ENCODE measurements around the gene SNX15.

SNX15 gene

DNA sequence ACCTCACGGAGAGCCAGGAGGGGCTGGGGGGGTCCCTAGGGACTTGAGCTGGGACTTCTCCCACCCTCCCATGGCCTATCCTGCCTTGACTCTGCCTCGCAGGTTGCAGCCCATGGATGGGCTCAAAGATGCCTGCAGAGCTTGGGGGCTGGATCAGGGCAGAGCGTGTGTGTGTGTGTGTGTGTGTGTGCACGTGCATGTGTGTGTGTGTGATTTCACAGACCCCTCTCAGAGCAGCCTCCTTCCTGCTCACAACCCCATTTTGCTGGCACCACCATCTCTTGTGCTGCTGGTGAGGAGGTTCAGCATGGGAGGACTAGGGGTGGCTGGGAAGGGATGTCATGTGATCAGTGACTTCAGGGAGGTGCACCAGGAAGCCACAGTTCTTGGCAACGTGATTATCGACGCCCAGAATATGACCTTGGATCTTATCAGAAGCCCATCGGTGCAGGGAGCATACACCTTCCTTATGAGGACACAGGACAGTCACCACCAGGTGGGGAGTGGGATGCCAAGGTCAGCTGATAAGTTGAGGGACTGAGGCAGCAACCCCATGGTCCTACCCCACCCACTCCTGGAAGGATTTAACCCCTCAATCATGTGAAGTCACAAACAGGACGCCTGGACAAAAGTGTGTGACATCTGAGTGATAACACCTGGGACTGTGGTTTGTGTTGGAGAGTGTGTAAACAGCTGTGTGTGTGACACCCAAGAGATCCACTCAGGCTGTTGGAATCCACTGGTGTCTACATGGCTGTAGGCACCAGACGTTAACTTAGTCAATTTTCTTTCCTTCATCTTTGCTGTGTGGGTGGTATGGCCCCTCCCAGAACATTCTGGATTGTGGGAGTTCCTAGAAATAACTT is 33.0 kb downstream of the SNX15 start:
- H3K4me3 Mint-ChIP-seq, result no peak overlapping the region

DNA sequence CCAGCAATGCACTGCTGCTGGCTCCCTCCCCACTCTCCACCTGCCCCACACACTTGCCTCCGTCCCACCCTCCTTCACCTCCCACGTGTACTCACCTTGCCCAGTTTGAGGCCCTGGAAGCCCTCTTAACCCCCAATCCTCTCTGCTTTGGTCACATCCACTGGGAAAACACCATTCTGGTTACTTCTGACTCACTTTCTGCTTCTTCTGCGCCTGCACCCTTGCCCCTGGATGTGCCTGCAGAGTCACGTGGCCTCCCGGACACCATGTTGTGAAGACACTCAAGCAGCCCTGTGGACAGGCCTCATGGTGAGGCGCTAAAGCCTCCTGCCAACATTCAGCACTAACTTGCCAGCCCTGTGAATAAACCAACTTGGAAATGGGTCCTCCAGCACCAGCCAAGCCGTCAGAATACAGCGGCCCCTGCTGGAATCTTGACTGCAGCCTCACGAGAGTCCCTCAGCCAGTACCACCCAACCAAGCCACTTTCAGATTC is 33.7 kb downstream of the SNX15 start:
- peaks cover 3% of the 10 kb centered on the region for H3K4me1 Mint-ChIP-seq
- H3K36me3 Mint-ChIP-seq, result no peaks in the 10 kb centered on the region
- no peaks in the 10 kb centered on the region for H3K27me3 Mint-ChIP-seq
- H3K27ac Mint-ChIP-seq, result no peak overlapping the region
- H3K4me3 Mint-ChIP-seq, result no peak overlapping the region
- H3K9me3 Mint-ChIP-seq, result no peaks in the 10 kb centered on the region

More for the DNA sequence above, 33.0 kb downstream of the SNX15 start:
- H3K9me3 Mint-ChIP-seq, result no peaks in the 10 kb centered on the region
- no peaks in the 10 kb centered on the region for H3K27me3 Mint-ChIP-seq
- no peaks in the 10 kb centered on the region for H3K36me3 Mint-ChIP-seq
- H3K4me1 Mint-ChIP-seq, result peaks cover 3% of the 10 kb centered on the region
- no peak overlapping the region for H3K27ac Mint-ChIP-seq

DNA sequence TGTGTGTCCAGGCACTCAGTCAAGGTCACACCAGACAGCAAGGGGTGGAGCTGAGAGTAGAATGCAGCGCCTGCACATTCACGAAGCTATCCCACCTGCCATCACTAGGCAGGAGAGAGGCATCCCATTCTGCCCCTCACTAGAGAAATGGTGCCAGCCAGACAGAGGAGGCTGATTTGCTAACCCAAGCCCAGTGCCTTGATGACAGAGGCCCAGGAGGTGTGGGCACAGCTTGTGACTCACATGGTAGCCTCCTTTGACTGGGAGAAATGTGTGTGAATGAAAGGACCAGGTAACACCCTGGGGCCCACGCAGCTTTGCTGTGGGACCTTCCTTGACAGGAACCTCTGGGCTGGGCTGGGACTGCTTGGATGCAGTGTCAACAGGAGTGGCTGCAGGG is 36.3 kb downstream of the SNX15 start:
- H3K9me3 Mint-ChIP-seq, result no peaks in the 10 kb centered on the region
- H3K36me3 Mint-ChIP-seq, result no peaks in the 10 kb centered on the region
- H3K4me1 Mint-ChIP-seq, result peaks cover 3% of the 10 kb centered on the region
- no peak overlapping the region for H3K27ac Mint-ChIP-seq
- no peaks in the 10 kb centered on the region for H3K27me3 Mint-ChIP-seq
- no peak overlapping the region for H3K4me3 Mint-ChIP-seq

DNA sequence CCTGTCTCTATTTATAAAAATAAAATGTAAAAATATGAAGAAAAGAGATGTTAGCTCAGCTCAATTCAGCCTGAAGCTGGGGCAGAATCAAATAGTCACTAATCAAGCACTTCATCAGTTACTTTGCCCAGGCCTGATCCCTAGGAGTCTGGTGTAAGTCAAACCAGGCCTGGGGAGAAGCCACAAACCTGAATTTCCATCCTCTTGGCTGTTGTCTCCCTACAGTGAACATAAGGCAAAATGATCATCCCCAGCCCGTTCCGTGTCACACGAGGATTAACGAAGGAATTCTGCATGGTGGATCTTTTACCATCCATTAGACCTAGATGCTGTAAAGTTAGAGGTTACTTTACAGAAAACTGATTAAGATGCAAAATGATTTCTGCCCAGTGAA is 37.6 kb downstream of the SNX15 start:
- Mint-ChIP-seq H3K9me3 (no peaks in the 10 kb centered on the region), H3K27ac (no peak overlapping the region), H3K27me3 (no peaks in the 10 kb centered on the region), H3K4me1 (no peaks in the 10 kb centered on the region), H3K36me3 (no peaks in the 10 kb centered on the region), H3K4me3 (no peak overlapping the region)

DNA sequence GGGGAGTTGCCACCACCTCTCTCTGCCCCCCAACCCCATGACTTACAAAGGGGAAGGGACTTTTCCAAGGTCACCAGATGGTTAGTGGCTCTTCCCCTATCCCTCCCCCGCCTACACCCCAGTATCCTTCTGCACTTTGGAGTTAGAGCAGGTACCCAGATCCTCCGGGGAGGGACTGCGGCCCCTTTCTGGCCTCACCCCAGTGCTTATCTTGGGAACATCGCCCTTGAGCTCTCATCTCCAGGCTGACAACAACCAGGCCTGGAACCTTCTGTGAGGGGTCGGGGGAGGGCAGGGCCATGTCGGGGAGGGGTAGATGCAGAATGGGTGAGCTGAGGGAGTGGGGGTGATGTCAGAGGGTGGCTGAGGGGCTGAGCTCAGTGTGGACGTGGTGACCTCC is 38.6 kb downstream of the SNX15 start:
- no peak overlapping the region for H3K27ac Mint-ChIP-seq
- H3K4me3 Mint-ChIP-seq, result no peak overlapping the region
- no peaks in the 10 kb centered on the region for H3K36me3 Mint-ChIP-seq
- H3K27me3 Mint-ChIP-seq, result no peaks in the 10 kb centered on the region
- H3K4me1 Mint-ChIP-seq, result no peaks in the 10 kb centered on the region
- no peaks in the 10 kb centered on the region for H3K9me3 Mint-ChIP-seq

DNA sequence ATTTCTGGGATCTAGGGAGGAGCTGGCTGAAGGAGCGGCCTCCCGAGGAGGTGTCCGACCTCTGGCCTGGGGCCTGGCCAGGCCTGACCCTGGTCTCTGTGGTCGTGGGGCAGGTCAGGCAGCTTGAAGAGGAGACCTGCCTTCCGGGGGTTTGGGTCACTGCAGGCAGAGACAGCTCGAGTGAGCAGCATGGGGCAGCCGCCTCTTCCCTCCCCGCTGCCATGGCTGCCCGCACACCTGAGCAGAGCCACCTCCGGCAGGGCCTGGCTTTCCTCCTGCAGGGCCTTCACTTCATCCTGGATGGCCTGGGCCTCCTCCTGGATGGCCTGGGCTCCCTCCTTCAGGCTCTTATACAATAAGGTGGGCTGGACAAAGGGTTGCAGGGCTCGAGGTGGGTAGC is 39.1 kb downstream of the SNX15 start:
- Mint-ChIP-seq H3K36me3 (no peaks in the 10 kb centered on the region), H3K9me3 (no peaks in the 10 kb centered on the region), H3K4me3 (no peak overlapping the region), H3K4me1 (no peaks in the 10 kb centered on the region), H3K27me3 (no peaks in the 10 kb centered on the region), H3K27ac (no peak overlapping the region)

DNA sequence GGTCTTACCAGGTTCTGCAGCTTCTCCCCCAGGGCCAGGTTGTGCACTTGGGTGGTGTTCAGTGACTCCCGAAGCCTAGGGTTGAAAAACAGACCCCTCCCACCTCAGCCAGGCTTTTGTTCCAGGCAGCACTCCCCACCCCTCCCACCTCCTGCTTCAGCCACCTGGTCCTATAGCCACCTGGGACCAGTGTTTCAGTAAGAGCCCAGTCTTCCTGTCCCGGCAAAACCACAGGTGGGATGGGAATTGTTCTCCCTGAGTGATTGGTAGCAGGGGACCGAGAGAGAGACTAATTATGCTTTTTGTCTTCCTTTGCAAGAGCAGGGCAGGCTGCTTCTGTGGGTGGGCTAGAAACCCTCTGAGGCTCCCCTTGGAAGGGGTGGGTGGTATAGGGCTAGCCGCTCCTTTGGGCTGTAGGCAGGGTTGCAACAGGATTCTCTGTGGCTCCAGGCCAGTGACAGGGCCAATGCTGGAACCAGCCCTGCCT is 39.6 kb downstream of the SNX15 start:
- Mint-ChIP-seq H3K27ac (no peak overlapping the region), H3K9me3 (no peaks in the 10 kb centered on the region), H3K36me3 (no peaks in the 10 kb centered on the region), H3K4me3 (no peak overlapping the region), H3K27me3 (no peaks in the 10 kb centered on the region), H3K4me1 (no peaks in the 10 kb centered on the region)

DNA sequence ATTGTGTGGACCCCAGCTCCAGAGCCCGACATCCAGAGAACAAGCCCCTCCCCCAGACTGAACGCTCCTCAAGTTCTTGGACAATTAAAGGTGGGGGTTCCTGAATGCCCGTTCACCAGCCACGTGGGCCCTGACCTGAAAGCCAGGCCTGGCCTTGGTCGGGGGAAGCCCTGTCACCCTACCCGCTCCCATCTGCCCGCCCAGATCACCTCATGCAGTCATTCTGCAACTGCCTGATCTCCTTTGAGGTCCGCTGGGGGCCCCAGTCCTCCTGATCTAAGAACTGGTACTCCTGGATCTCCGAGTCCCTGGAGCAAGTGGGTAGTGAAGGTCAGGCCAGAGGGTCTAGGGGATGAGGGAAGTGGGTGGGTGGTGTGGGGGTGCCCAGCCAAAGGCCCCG is 40.2 kb downstream of the SNX15 start:
- no peaks in the 10 kb centered on the region for H3K9me3 Mint-ChIP-seq
- H3K27ac Mint-ChIP-seq, result peak overlapping the region; percentile 35

DNA sequence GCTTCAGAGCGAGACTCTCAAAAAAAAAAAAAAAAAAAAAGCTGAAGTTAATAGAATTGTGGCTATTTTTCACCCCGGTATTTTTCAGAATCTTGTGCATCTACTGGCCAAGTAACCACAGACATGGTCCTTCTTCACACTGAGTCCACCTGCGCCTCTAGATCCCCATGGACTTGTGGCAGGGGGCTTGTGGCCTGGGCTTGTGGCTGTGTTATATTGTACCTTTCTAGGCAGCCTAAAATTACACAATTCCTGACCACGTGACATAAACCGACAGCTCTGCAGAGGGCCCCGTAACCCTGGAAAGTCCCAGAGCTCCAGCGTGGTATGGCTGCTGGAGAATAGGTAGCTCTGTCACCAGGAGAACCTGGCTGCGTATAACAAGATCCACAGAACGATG is 42.0 kb downstream of the SNX15 start:
- Mint-ChIP-seq H3K27me3 (no peaks in the 10 kb centered on the region), H3K9me3 (no peaks in the 10 kb centered on the region), H3K4me1 (no peaks in the 10 kb centered on the region), H3K36me3 (no peaks in the 10 kb centered on the region), H3K4me3 (no peak overlapping the region), H3K27ac (no peak overlapping the region)

More for the DNA sequence above, 40.2 kb downstream of the SNX15 start:
- Mint-ChIP-seq H3K4me1 (no peaks in the 10 kb centered on the region), H3K27me3 (no peaks in the 10 kb centered on the region), H3K4me3 (no peak overlapping the region), H3K36me3 (no peaks in the 10 kb centered on the region)

DNA sequence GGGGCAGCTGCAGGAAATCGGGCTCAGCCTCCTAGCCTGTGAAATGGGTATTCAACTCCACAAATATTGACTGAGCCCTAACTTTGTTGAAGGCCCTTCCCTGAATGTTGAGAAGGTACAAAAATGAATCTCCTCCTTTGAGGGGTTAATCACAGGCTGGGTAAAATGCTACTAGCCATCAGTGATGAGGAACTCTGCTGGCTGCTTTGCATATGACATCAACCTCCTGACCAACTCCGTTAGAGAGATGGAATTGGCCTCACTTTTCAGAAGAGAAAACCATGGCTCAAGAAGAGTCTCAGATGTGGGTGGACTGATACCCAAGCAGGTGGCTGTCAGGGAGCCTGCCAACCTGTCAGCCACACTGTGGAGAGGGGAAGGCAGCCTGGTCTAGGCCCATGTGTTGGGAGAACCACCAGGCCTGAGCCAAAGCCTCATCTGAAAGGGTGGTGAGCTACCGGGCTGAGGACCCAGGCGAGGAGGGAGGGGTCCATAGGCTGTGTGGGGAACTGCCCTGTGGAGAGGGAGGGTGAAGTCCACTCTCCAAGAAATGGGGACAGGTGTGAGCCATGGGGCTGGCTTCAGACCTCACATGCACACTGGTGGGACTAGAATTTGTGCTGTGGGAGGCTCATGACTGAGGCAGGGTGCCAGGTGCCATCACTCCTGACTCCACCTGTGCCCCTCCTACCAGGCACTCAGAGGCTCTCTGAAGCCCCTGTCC is 44.8 kb downstream of the SNX15 start:
- H3K4me1 Mint-ChIP-seq, result no peaks in the 10 kb centered on the region
- no peaks in the 10 kb centered on the region for H3K27me3 Mint-ChIP-seq
- H3K36me3 Mint-ChIP-seq, result no peaks in the 10 kb centered on the region
- H3K4me3 Mint-ChIP-seq, result no peak overlapping the region
- no peak overlapping the region for H3K27ac Mint-ChIP-seq
- H3K9me3 Mint-ChIP-seq, result no peaks in the 10 kb centered on the region

DNA sequence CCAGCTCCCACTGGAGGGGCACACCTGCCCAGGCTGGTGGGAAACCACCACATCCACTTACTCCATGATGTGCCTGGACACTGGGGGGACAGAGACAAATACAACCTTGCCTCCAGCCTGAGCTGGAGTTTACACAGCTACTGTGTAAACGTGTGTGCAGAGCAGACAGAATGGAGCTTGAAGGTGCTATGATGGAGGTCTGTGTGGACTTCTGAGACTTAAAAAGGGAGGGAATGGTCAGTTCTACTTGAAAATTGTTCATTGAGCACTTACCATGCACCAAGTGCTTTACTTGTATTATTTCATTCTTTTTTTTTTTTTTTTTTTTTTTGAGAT is 45.4 kb downstream of the SNX15 start:
- no peaks in the 10 kb centered on the region for H3K4me1 Mint-ChIP-seq
- H3K27ac Mint-ChIP-seq, result no peak overlapping the region
- H3K9me3 Mint-ChIP-seq, result no peaks in the 10 kb centered on the region
- no peaks in the 10 kb centered on the region for H3K27me3 Mint-ChIP-seq
- H3K36me3 Mint-ChIP-seq, result no peaks in the 10 kb centered on the region
- no peak overlapping the region for H3K4me3 Mint-ChIP-seq

DNA sequence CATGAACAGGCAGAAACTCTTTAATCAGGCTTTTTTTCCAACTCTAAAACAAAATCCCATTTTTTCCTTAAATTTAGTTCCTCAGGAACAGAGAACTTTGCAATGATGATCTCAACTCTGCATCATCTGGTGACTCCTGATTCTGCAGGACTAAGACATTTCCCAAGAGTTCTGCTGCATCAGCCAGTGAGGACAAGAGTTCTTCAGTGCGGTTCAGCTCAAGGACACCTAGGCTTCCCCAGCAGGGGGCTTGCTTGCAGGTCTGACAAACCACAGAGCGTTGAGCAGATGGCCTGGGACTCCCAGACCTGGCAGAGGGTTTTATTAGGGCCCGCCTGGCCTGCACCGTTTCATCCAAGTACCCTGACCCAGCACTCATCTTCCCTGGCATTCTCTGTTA is 50.2 kb downstream of the SNX15 start:
- no peaks in the 10 kb centered on the region for H3K9me3 Mint-ChIP-seq
- H3K4me3 Mint-ChIP-seq, result no peak overlapping the region
- H3K36me3 Mint-ChIP-seq, result no peaks in the 10 kb centered on the region
- no peaks in the 10 kb centered on the region for H3K27me3 Mint-ChIP-seq
- H3K4me1 Mint-ChIP-seq, result peaks cover 9% of the 10 kb centered on the region
- no peak overlapping the region for H3K27ac Mint-ChIP-seq

DNA sequence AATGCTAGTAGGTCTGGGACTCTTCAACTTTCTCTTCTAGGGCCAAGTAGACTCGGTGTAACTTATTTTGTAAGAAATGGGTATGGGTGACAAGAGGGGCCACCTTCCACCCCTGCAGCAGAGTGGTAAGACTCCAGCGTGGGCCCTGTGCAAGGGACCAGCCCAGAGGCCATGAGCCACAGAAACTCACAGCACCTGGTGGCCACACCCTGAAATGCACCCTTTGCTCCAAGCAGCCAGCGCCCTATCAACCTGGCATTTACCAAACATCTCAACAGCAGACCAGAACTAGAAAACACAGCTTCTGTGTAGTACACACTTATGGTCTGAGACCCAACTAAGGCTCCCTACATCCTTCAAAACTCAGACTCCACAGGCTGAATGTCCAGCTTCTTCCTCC is 50.9 kb downstream of the SNX15 start:
- Mint-ChIP-seq H3K4me1 (peaks cover 9% of the 10 kb centered on the region), H3K27ac (no peak overlapping the region), H3K4me3 (no peak overlapping the region), H3K9me3 (no peaks in the 10 kb centered on the region), H3K36me3 (no peaks in the 10 kb centered on the region), H3K27me3 (no peaks in the 10 kb centered on the region)

DNA sequence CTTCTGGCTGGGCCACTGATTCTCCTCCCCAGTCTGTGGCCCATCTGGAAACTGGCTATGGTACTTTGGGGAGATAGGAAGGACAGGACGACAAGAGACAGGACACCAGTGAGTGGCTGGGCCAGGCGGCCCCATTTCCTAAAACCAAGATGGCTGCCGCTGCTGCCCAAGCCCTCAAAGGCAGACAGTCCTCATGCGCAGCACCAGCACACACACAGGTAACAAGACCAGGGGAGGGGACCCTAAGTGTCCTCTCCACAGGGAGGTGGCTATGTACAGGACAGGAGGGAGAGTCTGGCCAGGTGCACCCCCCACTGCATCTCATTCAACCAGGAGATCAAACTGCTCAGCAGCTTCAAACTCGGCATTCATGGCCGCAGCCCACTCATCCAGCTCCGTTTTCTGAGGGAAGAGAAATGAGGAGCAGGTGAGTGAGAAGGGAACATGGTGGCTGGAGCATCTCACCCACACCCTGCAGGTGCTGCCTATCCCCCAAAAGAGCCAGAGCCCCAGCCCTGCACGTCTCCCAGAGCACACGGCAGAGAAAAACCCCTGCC is 51.6 kb downstream of the SNX15 start:
- peaks cover 13% of the 10 kb centered on the region for H3K4me1 Mint-ChIP-seq
- H3K4me3 Mint-ChIP-seq, result no peak overlapping the region
- no peaks in the 10 kb centered on the region for H3K9me3 Mint-ChIP-seq
- H3K27ac Mint-ChIP-seq, result no peak overlapping the region
- no peaks in the 10 kb centered on the region for H3K27me3 Mint-ChIP-seq
- no peaks in the 10 kb centered on the region for H3K36me3 Mint-ChIP-seq

DNA sequence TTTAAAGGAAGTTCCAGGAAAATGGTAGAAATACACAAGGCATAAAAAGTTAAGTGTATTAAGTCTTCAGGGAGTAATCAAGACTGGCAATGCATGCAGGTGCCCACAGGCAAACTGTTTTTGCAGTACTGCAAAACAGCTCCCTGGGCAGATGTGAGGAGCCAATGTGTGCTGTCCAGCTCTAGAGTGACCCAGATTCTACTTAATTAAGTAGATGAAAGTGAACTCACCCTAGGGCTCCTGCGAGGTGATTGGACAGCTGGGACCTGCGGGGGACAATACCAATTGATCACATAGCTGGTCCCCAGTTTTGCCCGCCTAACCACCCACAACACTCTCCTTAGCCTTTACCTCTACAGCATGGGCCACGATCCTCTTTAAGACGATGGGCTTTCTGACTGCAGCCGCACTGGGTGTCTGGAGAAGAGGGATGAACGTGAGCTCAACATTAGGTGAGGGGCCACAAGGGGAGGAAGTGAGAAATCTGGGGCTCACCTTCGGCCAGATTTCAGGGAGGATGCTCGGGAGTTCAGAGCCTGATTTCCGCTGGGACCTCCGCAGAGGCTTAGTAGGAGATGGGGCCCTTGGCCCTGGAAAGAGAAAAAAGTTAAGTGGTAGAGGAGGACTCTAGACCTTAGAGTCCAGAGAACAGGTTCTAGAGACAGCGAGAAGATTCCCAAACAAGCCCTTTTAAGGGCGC is 56.0 kb downstream of the SNX15 start:
- H3K4me1 Mint-ChIP-seq, result peaks cover 21% of the 10 kb centered on the region
- peak overlapping the region; percentile 98 for H3K27ac Mint-ChIP-seq
- peaks cover 1% of the 10 kb centered on the region for H3K36me3 Mint-ChIP-seq
- no peaks in the 10 kb centered on the region for H3K27me3 Mint-ChIP-seq
- H3K4me3 Mint-ChIP-seq, result peak overlapping the region; percentile 95
- H3K9me3 Mint-ChIP-seq, result no peaks in the 10 kb centered on the region
